ENCODE data around the gene JOSD1.
"Not testable (repeated sequence)": the region's sequence is repeated elsewhere in the genome, so short reads cannot be mapped to it uniquely, and the experiment has no call there.

The JOSD1 gene

GRCh38 chr22:38645430-38645829 lies 55.3 kb downstream of the JOSD1 start:
- TF ChIP-seq CTCF (IDR thresholded peaks at IDR 0.05; ENCODE audit: borderline replicate concordance, insufficient read depth, low read depth, low read length) = no peak
- no peak overlapping the region for H3K4me3 ChIP-seq (ENCODE audit: low read depth, low read length)

GRCh38 chr22:38644245-38644644 lies 56.5 kb downstream of the JOSD1 start:
- not testable (repeated sequence) for H3K4me3 ChIP-seq (ENCODE audit: low read depth, low read length)

GRCh38 chr22:38641476-38642040 lies 59.2 kb downstream of the JOSD1 start:
- no peak for TF ChIP-seq CTCF (IDR thresholded peaks at IDR 0.05; ENCODE audit: borderline replicate concordance, insufficient read depth, low read depth, low read length)

GRCh38 chr22:38638728-38639127 lies 62.0 kb downstream of the JOSD1 start:
- TF ChIP-seq CTCF (IDR thresholded peaks at IDR 0.05; ENCODE audit: borderline replicate concordance, insufficient read depth, low read depth, low read length) = no peak
- no peak overlapping the region for H3K4me3 ChIP-seq (ENCODE audit: low read depth, low read length)

More at GRCh38 chr22:38641476-38642040, 59.2 kb downstream of the JOSD1 start:
- no peak overlapping the region for H3K4me3 ChIP-seq (ENCODE audit: low read depth, low read length)

GRCh38 chr22:38638216-38638615 lies 62.5 kb downstream of the JOSD1 start:
- no peak overlapping the region for H3K4me3 ChIP-seq (ENCODE audit: low read depth, low read length)
- no peak for TF ChIP-seq CTCF (IDR thresholded peaks at IDR 0.05; ENCODE audit: borderline replicate concordance, insufficient read depth, low read depth, low read length)

All from GM12875 (cell line).